SK-N-MC (cell line): ENCODE results near the gene CLOCK.
"Not testable (repeated sequence)": the region's sequence is repeated elsewhere in the genome, so short reads cannot be mapped to it uniquely, and the experiment has no call there.

Experiments
- DNase-seq: peaks from one replicate; pipeline ENCODE4 v3.0.0-alpha.2; 2011; ENCODE audit warnings: low read depth, low spot score
- H3K27ac ChIP-seq: fragments of 200-600 bp; sonication (generic); 2 replicates; pipeline ENCODE4 v1.5.1; 2016; ENCODE audit warnings: mixed run types
- H3K36me3 ChIP-seq: fragments of 200-600 bp; sonication (generic); 2 replicates; pipeline ENCODE4 v1.6.1; 2017; ENCODE audit warnings: antibody characterized with exemption, low read length, mixed read lengths; ENCODE audit not compliant: insufficient read depth
- H3K4me3 ChIP-seq: fragments of 200-600 bp; sonication (generic); 2 replicates; pipeline ENCODE4 v1.5.1; 2016
- H3K9ac ChIP-seq: fragments of 200-600 bp; sonication (generic); 2 replicates; pipeline ENCODE4 v1.8.0; 2017; ENCODE audit warnings: mixed run types, mixed read lengths; ENCODE audit not compliant: insufficient read length
- H3K9me3 ChIP-seq: fragments of 200-600 bp; sonication (generic); 2 replicates; pipeline ENCODE4 v1.6.1; 2017; ENCODE audit warnings: low read depth, mild to moderate bottlenecking, antibody characterized with exemption, low read length, moderate library complexity, mixed read lengths
- EZH2 ChIP-seq: fragments of 200-600 bp; sonication (generic); IDR thresholded peaks from one replicate; pipeline ENCODE4 v1.6.1; 2017; ENCODE audit warnings: antibody characterized with exemption
- FOXP2 ChIP-seq: optimal IDR thresholded peaks from 2 replicates; pipeline ENCODE3; 2011; ENCODE audit warnings: mild to moderate bottlenecking, moderate library complexity; ENCODE audit not compliant: insufficient read depth; ENCODE audit errors: extremely low read length, control extremely low read depth
- POLR2AphosphoS5 ChIP-seq: IDR thresholded peaks from 2 replicates; pipeline ENCODE4 v1.6.1; 2012; ENCODE audit warnings: mild to moderate bottlenecking, low read depth, low read length, borderline replicate concordance

CLOCK gene

DNA sequence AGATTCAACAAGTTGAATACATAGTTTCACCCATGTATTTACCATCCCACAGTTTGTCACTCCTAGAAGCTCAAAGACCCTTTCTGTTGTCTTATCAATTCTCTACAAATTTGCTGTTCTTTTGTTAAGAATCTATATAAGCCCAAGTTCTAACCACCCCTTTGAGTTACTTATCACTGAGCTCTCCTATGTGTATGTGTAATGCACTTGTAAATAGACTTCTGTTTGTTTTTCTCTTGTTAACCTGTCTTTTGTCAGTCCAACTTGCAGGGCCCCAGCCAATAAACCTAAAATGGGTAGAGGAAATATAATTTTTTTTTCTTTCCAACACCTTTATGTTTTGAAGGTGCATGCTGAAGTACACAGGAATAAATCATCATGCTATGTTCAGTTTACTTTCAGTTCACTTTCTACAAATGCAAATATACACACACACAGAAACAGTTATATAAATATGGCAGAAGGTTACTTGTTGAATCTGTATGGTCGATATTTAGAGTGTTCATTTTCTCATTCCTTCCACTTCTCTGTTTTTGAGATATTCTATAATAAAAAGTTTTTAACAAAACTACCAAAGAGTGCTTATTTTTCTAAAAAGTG, 22.3 kb upstream of the CLOCK start:
- no peak for DNase-seq
- Histone ChIP-seq H3K27ac (no peak overlapping the region), H3K9ac (no peak overlapping the region), H3K36me3 (no peaks in the 10 kb centered on the region), H3K4me3 (no peak overlapping the region), H3K9me3 (no peaks in the 10 kb centered on the region)
- TF ChIP-seq POLR2AphosphoS5 (no peak), FOXP2 (no peak), EZH2 (no peak)

DNA sequence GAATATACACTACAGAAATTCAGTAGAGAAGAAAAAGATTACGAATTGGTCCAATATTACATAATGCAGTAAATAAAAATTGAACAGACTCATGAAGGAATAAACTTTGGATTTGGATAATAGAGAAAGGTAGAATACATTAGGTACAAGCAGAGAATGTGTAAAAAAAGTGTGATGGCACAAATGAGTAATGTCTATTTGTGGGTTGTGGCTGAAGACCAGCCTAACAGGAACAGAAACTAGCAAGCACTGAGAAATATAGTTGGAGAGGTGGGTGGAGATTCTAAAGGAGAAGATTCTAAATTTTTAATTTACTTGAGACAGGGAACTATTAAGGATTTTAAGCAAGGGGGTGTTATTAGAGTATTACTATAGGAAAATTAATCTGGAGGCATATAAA, 15.2 kb upstream of the CLOCK start:
- Histone ChIP-seq H3K27ac (no peak overlapping the region), H3K9ac (no peak overlapping the region), H3K36me3 (no peaks in the 10 kb centered on the region), H3K9me3 (no peaks in the 10 kb centered on the region), H3K4me3 (no peak overlapping the region)
- no peak for DNase-seq
- TF ChIP-seq POLR2AphosphoS5 (no peak), EZH2 (no peak), FOXP2 (no peak)

DNA sequence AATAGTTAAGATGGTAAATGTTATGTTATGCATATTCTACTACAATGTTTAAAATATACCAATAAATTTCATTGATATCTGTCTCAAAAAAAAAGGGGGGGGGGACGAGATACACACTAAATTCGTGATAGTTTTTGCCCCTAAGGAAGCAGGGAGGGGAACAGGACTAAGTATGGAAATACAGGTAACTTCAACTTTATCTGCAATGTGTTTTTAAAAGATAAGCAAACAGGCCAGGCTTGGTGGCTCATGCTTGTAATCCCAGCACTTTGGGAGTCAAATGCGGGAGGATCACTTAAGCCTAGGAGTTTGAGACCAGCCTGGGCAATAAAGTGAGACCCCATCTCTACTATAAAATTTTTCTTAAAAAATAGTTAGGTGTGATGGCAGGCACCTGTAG, 13.4 kb upstream of the CLOCK start:
- no peaks in the 10 kb centered on the region for H3K36me3 ChIP-seq
- H3K9me3 ChIP-seq = no peaks in the 10 kb centered on the region
- H3K9ac ChIP-seq = no peak overlapping the region
- DNase-seq = no peak
- H3K4me3 ChIP-seq = no peak overlapping the region
- no peak overlapping the region for H3K27ac ChIP-seq
- TF ChIP-seq FOXP2 (no peak), EZH2 (no peak), POLR2AphosphoS5 (no peak)

DNA sequence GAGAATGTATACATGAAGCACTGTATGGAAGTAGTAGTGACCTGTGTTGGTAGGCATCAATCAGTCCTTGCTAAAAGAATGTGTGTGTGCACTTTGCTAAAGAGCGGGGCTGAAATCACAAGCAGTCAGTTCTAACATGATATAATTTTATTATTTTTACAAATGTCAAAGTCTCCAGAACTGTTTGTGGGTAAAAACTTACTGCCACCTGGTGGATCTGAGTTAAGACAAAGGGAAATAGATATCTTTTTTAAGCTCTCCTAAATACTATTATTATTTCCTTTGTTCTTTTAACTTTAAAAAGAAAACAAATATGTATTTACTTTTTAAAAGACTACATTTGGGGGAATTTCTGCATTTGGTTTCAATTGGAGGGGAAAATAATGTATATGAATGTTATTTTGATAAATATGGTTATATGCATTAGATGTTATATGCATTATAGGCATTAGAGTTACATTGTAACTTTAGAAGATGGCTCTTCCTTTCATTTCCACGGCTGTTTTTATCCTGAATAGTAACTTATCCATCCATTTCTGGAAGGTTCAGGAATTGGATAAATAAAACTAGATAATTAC, 7.8 kb upstream of the CLOCK start:
- H3K36me3 ChIP-seq = no peaks in the 10 kb centered on the region
- DNase-seq = no peak
- TF ChIP-seq EZH2 (no peak), POLR2AphosphoS5 (no peak), FOXP2 (no peak)
- no peak overlapping the region for H3K4me3 ChIP-seq
- H3K27ac ChIP-seq = no peak overlapping the region
- no peaks in the 10 kb centered on the region for H3K9me3 ChIP-seq
- no peak overlapping the region for H3K9ac ChIP-seq

DNA sequence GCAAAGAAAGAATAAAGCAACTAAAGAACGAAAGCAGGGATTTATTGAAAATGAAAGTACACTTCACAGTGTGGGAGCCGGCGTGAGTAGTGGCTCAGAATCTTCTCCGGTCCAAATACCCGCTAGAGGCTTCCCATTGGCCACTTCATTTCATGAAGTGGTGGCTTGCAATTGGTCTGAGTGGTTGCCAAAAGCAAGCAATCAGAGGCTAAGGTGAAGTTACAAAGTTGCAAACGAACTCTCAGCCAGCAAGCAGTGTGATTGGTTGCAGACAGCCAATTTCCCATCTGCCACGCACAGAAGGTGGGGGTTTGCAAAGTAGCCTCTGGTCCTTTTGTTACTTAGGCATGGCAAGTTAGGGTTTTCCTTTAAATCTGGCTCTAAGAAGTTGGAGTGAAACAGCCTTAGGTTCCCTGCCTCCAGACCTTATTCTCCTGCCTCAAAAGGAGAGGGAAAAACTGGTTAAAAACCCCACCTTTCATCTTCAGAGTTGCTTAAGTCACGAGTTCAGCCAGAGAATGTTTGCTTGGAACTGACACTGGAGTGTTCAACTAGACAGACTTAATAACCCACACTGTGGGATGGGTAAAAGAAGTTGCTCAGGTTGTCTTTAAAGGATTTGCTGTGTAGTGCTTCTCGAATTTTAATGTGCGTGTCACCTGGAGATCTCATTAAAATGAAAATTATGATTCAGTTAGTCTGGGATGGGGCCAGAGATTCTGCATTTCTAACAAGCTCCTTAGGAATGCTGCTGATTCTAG, 6.9 kb upstream of the CLOCK start:
- no peak for DNase-seq

DNA sequence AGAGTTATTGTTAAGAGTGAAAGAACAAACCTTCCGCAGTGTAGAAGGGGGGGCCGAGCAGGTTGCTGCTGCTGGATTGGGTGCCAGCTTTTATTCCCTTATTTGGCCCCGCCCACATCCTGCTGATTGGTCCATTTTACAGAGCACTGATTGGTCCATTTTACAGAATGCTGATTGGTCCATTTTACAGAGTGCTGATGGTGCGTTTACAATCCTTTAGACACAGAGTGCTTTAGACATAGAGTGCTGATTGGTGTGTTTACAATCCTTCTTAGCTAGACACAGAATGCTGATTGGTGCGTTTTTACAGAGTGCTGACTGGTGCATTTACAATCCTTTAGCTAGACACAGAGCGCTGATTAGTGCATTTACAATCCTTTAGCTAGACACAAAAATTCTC, 5.3 kb upstream of the CLOCK start:
- H3K27ac ChIP-seq, H3K9ac ChIP-seq, H3K36me3 ChIP-seq, H3K9me3 ChIP-seq, DNase-seq, H3K4me3 ChIP-seq: not testable (repeated sequence)

More for the DNA sequence above, 6.9 kb upstream of the CLOCK start:
- Histone ChIP-seq H3K4me3 (no peak overlapping the region), H3K9ac (peak overlapping the region; percentile 7), H3K36me3 (no peaks in the 10 kb centered on the region), H3K9me3 (no peaks in the 10 kb centered on the region), H3K27ac (no peak overlapping the region)
- TF ChIP-seq EZH2 = no peak
- TF ChIP-seq FOXP2 = no peak
- TF ChIP-seq POLR2AphosphoS5 = no peak

DNA sequence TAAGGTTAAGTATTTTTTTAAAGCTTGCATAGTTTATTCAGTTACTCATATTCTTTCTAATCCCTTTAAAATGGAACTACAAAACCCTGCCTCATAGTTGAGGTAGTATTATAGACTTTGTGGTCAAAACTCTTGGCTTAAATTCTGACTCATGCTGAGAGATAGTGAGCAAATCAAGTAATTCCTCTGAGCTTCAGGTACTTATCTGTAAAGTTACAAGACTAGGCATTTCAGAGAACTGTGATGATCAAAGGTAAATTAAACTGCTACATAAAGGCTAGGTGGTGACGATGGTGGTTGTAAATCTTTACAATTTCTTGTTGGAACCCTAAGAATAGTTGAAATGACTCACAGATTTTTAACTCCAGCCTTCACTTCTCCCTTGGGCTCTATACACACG, 3.2 kb upstream of the CLOCK start:
- no peak for DNase-seq
- TF ChIP-seq FOXP2 (no peak), EZH2 (no peak), POLR2AphosphoS5 (no peak)
- H3K4me3 ChIP-seq = no peak overlapping the region

DNA sequence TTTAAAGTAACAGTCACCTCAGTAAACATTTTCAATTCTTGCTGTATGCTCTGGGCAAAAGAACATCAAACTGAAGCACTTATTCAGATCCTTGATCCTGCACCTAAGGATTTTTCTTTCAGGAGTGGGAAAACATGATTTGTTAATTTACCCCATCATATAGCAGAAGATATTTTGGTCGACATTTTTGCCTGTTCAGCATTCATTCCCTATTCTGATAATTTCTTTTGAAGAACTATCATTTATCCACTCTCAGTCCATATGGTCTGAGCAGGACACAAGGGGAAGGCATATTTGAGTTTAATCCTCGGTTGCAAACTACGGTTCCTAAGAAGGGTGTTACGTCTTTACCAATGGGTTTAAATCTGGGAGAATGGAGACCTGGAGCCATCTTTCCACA, 1.2 kb upstream of the CLOCK start:
- Histone ChIP-seq H3K27ac (no peak overlapping the region), H3K4me3 (peak overlapping the region; percentile 97), H3K9ac (peak overlapping the region; percentile 81), H3K36me3 (no peaks in the 10 kb centered on the region), H3K9me3 (no peaks in the 10 kb centered on the region)
- no peak for TF ChIP-seq EZH2
- TF ChIP-seq POLR2AphosphoS5 = no peak
- no peak for TF ChIP-seq FOXP2
- DNase-seq = no peak

More for the DNA sequence above, 3.2 kb upstream of the CLOCK start:
- H3K9me3 ChIP-seq = no peaks in the 10 kb centered on the region
- H3K36me3 ChIP-seq = no peaks in the 10 kb centered on the region
- no peak overlapping the region for H3K9ac ChIP-seq
- H3K27ac ChIP-seq = no peak overlapping the region
